ENCODE measurements around the gene ATP11B.

- TF ChIP-seq CTCF (IDR thresholded peaks at IDR 0.05): no peak
- no peak for TF ChIP-seq POLR2A (IDR thresholded peaks at IDR 0.05)
These were observed 2.7 kb upstream of the ATP11B start for GRCh38 chr3:182790612-182791011.

Measured in body of pancreas (tissue), 4 donors.